Measurements from ENCODE around the gene EXOC2.

DNA sequence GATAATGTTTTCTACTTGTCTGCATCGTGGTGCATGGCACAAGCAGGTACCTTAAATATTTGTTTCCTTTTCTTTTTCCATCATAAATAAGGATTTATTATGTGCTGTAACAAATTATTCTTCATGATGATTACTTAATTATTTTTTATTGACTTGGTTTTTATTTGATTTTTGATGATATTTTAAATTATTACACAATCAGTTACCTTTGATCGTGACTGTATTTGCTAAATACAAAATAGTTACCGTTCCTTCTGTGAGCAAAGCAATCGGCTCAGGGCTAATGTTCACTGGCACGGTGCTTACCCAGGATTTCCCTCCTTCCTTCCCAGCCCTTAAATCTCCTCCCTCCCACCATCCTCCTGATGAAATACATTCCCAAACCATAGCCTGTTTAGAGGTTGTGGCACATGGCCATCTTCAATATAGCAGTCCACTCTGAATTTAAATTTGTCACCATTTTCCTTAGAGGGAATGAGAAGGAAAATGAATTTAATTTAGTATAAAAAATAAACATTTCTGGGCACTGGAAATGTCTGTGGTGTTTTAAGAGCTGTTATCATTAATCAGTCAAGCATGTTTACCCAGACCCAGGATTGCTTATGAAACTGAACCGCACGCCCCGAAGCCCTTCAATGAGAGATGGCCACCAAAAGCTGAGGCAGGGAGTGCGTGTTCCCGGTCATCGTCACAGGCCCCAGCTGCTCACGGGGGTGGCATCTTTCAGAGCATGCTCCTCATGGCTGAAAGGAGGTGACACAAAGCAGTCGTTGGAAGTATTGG is 23.0 kb upstream of the EXOC2 start:
- TF ChIP-seq CTCF (IDR thresholded peaks at IDR 0.05; ENCODE audit: low read depth, low read length) (no peak), POLR2A (IDR thresholded peaks at IDR 0.05; ENCODE audit: extremely low read depth, insufficient read length) (no peak), MAX (IDR thresholded peaks at IDR 0.05; ENCODE audit: low read depth, low read length) (no peak)
